Hepatocyte (in vitro differentiated cells): ENCODE results near the gene ZMIZ1.

Experiments used
- EZH2phosphoT487 ChIP-seq: fragments of 200-600 bp; sonication (generic); IDR thresholded peaks from one replicate; pipeline ENCODE4 v1.6.1; 2018; ENCODE audit warnings: antibody characterized with exemption, mild to moderate bottlenecking, low read depth, moderate library complexity; ENCODE audit not compliant: unreplicated experiment, severe bottlenecking
- TF ChIP-seq, protein P1 (sequence below): fragments of 200-600 bp; sonication (generic); IDR thresholded peaks from 2 replicates; pipeline ENCODE4 v1.5.1; 2016; ENCODE audit warnings: antibody characterized with exemption, mild to moderate bottlenecking; ENCODE audit not compliant: poor library complexity

GRCh38 chr10:79024720-79025198, 44.0 kb upstream of the ZMIZ1 start:
- TF ChIP-seq, protein P1, sequence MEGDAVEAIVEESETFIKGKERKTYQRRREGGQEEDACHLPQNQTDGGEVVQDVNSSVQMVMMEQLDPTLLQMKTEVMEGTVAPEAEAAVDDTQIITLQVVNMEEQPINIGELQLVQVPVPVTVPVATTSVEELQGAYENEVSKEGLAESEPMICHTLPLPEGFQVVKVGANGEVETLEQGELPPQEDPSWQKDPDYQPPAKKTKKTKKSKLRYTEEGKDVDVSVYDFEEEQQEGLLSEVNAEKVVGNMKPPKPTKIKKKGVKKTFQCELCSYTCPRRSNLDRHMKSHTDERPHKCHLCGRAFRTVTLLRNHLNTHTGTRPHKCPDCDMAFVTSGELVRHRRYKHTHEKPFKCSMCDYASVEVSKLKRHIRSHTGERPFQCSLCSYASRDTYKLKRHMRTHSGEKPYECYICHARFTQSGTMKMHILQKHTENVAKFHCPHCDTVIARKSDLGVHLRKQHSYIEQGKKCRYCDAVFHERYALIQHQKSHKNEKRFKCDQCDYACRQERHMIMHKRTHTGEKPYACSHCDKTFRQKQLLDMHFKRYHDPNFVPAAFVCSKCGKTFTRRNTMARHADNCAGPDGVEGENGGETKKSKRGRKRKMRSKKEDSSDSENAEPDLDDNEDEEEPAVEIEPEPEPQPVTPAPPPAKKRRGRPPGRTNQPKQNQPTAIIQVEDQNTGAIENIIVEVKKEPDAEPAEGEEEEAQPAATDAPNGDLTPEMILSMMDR: no peak
- TF ChIP-seq EZH2phosphoT487: no peak
